SK-N-SH treated with all-trans-retinoic acid at 6 μM for 48 hours (cell line): Measurements from ENCODE around the gene ZNF280C.
"Not testable (repeated sequence)": the region's sequence is repeated elsewhere in the genome, so short reads cannot be mapped to it uniquely, and the experiment has no call there.

Experiments used
- ATAC-seq: fragments of 200-7000 bp; cut with Tn5 transposase; 3 replicates; pipeline ENCODE4 v1.9.1; 2020; ENCODE audit warnings: mild to moderate bottlenecking, moderate library complexity
- ARNTL ChIP-seq: fragments of 450-650 bp; formaldehyde crosslinking; IDR thresholded peaks from 2 replicates; pipeline ENCODE4 v1.5.0; 2020; ENCODE audit warnings: low read depth, mild to moderate bottlenecking, moderate library complexity, borderline replicate concordance
- BACH2 ChIP-seq: fragments of 250-450 bp; sonication (Bioruptor Pico); IDR thresholded peaks from 2 replicates; pipeline ENCODE4 v1.9.0; 2021; ENCODE audit warnings: mild to moderate bottlenecking, borderline replicate concordance
- CREB5 ChIP-seq: fragments of 250-450 bp; sonication (Bioruptor Pico); IDR thresholded peaks from 2 replicates; pipeline ENCODE4 v1.5.1; 2020; ENCODE audit warnings: low read depth, mild to moderate bottlenecking, moderate library complexity
- CSDC2 ChIP-seq: fragments of 250-450 bp; sonication (Bioruptor Pico); IDR thresholded peaks from 2 replicates; pipeline ENCODE4 v1.5.0; 2020; ENCODE audit warnings: mild to moderate bottlenecking, moderate library complexity
- CSRNP3 ChIP-seq: fragments of 250-450 bp; sonication (Bioruptor Pico); IDR thresholded peaks from 2 replicates; pipeline ENCODE4 v1.5.1; 2021; ENCODE audit warnings: mild to moderate bottlenecking, moderate library complexity
- GLIS3 ChIP-seq: fragments of 250-450 bp; sonication (Bioruptor Pico); IDR thresholded peaks from 2 replicates; pipeline ENCODE4 v1.5.0; 2020; ENCODE audit warnings: mild to moderate bottlenecking, moderate library complexity
- ISL1 ChIP-seq: fragments of 250-450 bp; sonication (Bioruptor Pico); IDR thresholded peaks from 2 replicates; pipeline ENCODE4 v2.1.2; 2022; ENCODE audit warnings: mild to moderate bottlenecking, moderate library complexity
- OSR1 ChIP-seq: fragments of 250-450 bp; sonication (Bioruptor Pico); IDR thresholded peaks from 2 replicates; pipeline ENCODE4 v1.8.0; 2022; ENCODE audit warnings: moderate library complexity, mild to moderate bottlenecking, inconsistent platforms
- PATZ1 ChIP-seq: fragments of 250-450 bp; sonication (Bioruptor Pico); IDR thresholded peaks from 2 replicates; pipeline ENCODE4 v1.8.0; 2020; ENCODE audit warnings: mild to moderate bottlenecking, moderate library complexity, borderline replicate concordance
- POU6F1 ChIP-seq: fragments of 250-450 bp; sonication (Bioruptor Pico); IDR thresholded peaks from 2 replicates; pipeline ENCODE4 v1.8.0; 2021; ENCODE audit warnings: low read depth, mild to moderate bottlenecking, moderate library complexity, borderline replicate concordance
- RARB ChIP-seq: fragments of 250-450 bp; sonication (Bioruptor Pico); IDR thresholded peaks from 2 replicates; pipeline ENCODE4 v1.8.0; 2021; ENCODE audit warnings: mild to moderate bottlenecking, moderate library complexity
- SNAI2 ChIP-seq: fragments of 250-450 bp; sonication (Bioruptor Pico); IDR thresholded peaks from 2 replicates; pipeline ENCODE4 v1.5.0; 2020; ENCODE audit warnings: mild to moderate bottlenecking, moderate library complexity
- TCF4 ChIP-seq: fragments of 250-450 bp; sonication (Bioruptor Pico); IDR thresholded peaks from 2 replicates; pipeline ENCODE4 v1.8.0; 2021; ENCODE audit warnings: mild to moderate bottlenecking, moderate library complexity, borderline replicate concordance
- TOX ChIP-seq: fragments of 250-450 bp; sonication (Bioruptor Pico); IDR thresholded peaks from 2 replicates; pipeline ENCODE4 v1.8.0; 2021; ENCODE audit warnings: mild to moderate bottlenecking, moderate library complexity, borderline replicate concordance
- TSHZ2 ChIP-seq: fragments of 250-450 bp; sonication (Bioruptor Pico); IDR thresholded peaks from 2 replicates; pipeline ENCODE4 v1.5.0; 2020; ENCODE audit warnings: mild to moderate bottlenecking, moderate library complexity
- ZC3H10 ChIP-seq: fragments of 250-450 bp; sonication (Bioruptor Pico); IDR thresholded peaks from 2 replicates; pipeline ENCODE4 v1.5.1; 2021; ENCODE audit warnings: mild to moderate bottlenecking, moderate library complexity
- ZFP3 ChIP-seq: fragments of 250-450 bp; sonication (Bioruptor Pico); IDR thresholded peaks from 2 replicates; pipeline ENCODE4 v1.5.0; 2020; ENCODE audit warnings: mild to moderate bottlenecking, moderate library complexity
- ZFP30 ChIP-seq: fragments of 450-650 bp; formaldehyde crosslinking; IDR thresholded peaks from 2 replicates; pipeline ENCODE4 v1.5.0; 2022; ENCODE audit warnings: mild to moderate bottlenecking, moderate library complexity
- ZNF565 ChIP-seq: fragments of 450-650 bp; formaldehyde crosslinking; conservative IDR thresholded peaks from 2 replicates; pipeline ENCODE4 v1.5.0; 2020; ENCODE audit warnings: low read depth, mild to moderate bottlenecking, moderate library complexity
- ZNF70 ChIP-seq: fragments of 450-650 bp; formaldehyde crosslinking; IDR thresholded peaks from 2 replicates; pipeline ENCODE4 v1.5.0; 2020; ENCODE audit warnings: mild to moderate bottlenecking, moderate library complexity
- ZNF8 ChIP-seq: fragments of 450-650 bp; formaldehyde crosslinking; IDR thresholded peaks from 2 replicates; pipeline ENCODE4 v1.5.0; 2020; ENCODE audit warnings: mild to moderate bottlenecking, moderate library complexity

Gene ZNF280C

GRCh38 chrX:130282151-130282550, 13.5 kb upstream of the ZNF280C start:
- TF ChIP-seq ARNTL (no peak), CREB5 (CRISPR knock-in tag) (no peak), BACH2 (CRISPR knock-in tag) (no peak), ZNF70 (CRISPR knock-in tag) (no peak), ISL1 (CRISPR knock-in tag) (no peak), ZNF8 (CRISPR knock-in tag) (no peak), ZFP3 (CRISPR knock-in tag) (no peak), TSHZ2 (CRISPR knock-in tag) (no peak), POU6F1 (CRISPR knock-in tag) (no peak), GLIS3 (no peak), SNAI2 (CRISPR knock-in tag) (no peak), TOX (CRISPR knock-in tag) (no peak), ZC3H10 (CRISPR knock-in tag) (no peak)
- no peak for ATAC-seq

GRCh38 chrX:130280901-130281300, 12.2 kb upstream of the ZNF280C start:
- no peak for ATAC-seq

GRCh38 chrX:130272253-130272652, 3.6 kb upstream of the ZNF280C start:
- not testable (repeated sequence) for ATAC-seq

More at GRCh38 chrX:130280901-130281300, 12.2 kb upstream of the ZNF280C start:
- TF ChIP-seq ZFP3 (CRISPR knock-in tag) (no peak), ZNF70 (CRISPR knock-in tag) (no peak), ARNTL (no peak), CSRNP3 (CRISPR knock-in tag) (no peak)

GRCh38 chrX:130269391-130269790, 692 bp upstream of the ZNF280C start:
- not testable (repeated sequence) for ATAC-seq

GRCh38 chrX:130267956-130268448, 697 bp downstream of the ZNF280C start:
- peak; percentile 38 for ATAC-seq
- TF ChIP-seq POU6F1 (CRISPR knock-in tag): no peak
- TF ChIP-seq OSR1: no peak
- TF ChIP-seq ISL1 (CRISPR knock-in tag): no peak
- TF ChIP-seq ZNF8 (CRISPR knock-in tag): no peak
- TF ChIP-seq BACH2 (CRISPR knock-in tag): no peak
- TF ChIP-seq ZFP30 (CRISPR knock-in tag): no peak
- no peak for TF ChIP-seq GLIS3
- TF ChIP-seq TCF4: no peak
- no peak for TF ChIP-seq SNAI2 (CRISPR knock-in tag)
- TF ChIP-seq CSDC2 (CRISPR knock-in tag): no peak
- TF ChIP-seq CREB5 (CRISPR knock-in tag): no peak
- TF ChIP-seq ARNTL: no peak
- TF ChIP-seq RARB (CRISPR knock-in tag): no peak
- no peak for TF ChIP-seq ZNF565 (CRISPR knock-in tag)
- no peak for TF ChIP-seq ZNF70 (CRISPR knock-in tag)
- TF ChIP-seq PATZ1 (CRISPR knock-in tag): no peak
- no peak for TF ChIP-seq ZFP3 (CRISPR knock-in tag)
